Right atrium auricular region (tissue), 2 donors: ENCODE data around the gene OR52I2. TPM values are rescaled to one million over a fixed set of nuclear protein-coding genes. Genes with fewer than 3 reads are reported as not detected.

Experiments used
- DNase-seq: peaks from one replicate; pipeline ENCODE4 v3.0.0-alpha.2; 2019; ENCODE audit warnings: low spot score
- H3K27ac ChIP-seq, 2 donors: fragments of 200-600 bp; sonication (generic); 1 replicate in 1 of 2; 2 replicates in 1 of 2; pipeline ENCODE4 v1.5.1; 2016 to 2019
- H3K27me3 ChIP-seq, 2 donors: fragments of 200-600 bp; sonication (generic); one replicate each; pipeline versions ENCODE4 v1.5.1 to v1.6.0; 2017 to 2019
- H3K36me3 ChIP-seq: fragments of 200-600 bp; sonication (generic); one replicate; pipeline ENCODE4 v1.5.1; 2016
- H3K4me1 ChIP-seq, 2 donors: fragments of 200-600 bp; sonication (generic); one replicate each; pipeline versions ENCODE4 v1.5.1 to v1.6.0; 2017 to 2019
- H3K4me3 ChIP-seq, 2 donors: fragments of 200-600 bp; sonication (generic); 1 replicate in 1 of 2; 2 replicates in 1 of 2; pipeline ENCODE4 v1.5.1; 2017 to 2019; ENCODE audit warnings: mild to moderate bottlenecking in 1 of 2, moderate library complexity in 1 of 2
- H3K9me3 ChIP-seq, 2 donors: fragments of 200-600 bp; sonication (generic); one replicate each; pipeline ENCODE4 v1.5.1; 2019
- CTCF ChIP-seq, 2 donors: fragments of 200-600 bp; sonication (generic); IDR thresholded peaks; one replicate each; pipeline ENCODE4 v1.5.1; 2019; ENCODE audit warnings: antibody characterized with exemption in 2 of 2
- total RNA-seq, 2 donors: library from RNA; depleted of rRNA; stranded (reverse); fragments of >200 nt; gene quantifications; one replicate each; pipeline ENCODE4 v1.1.0, GENCODE V29; 2016

Gene OR52I2
- total RNA-seq, 2 donors from 2014 or later = not detected

GRCh38 chr11:4569075-4569474 is 12.5 kb upstream of the OR52I2 start:
- H3K4me1 ChIP-seq = no peaks in the 10 kb centered on the region
- no peak for DNase-seq
- H3K27me3 ChIP-seq = no peaks in the 10 kb centered on the region
- no peak overlapping the region for H3K4me3 ChIP-seq
- no peaks in the 10 kb centered on the region for H3K36me3 ChIP-seq
- no peak for TF ChIP-seq CTCF (IDR thresholded peaks at IDR 0.05)
- peaks cover 0 to 6% of the 10 kb centered on the region in 2 donors for H3K9me3 ChIP-seq
- no peak overlapping the region for H3K27ac ChIP-seq

- Histone ChIP-seq H3K27ac (no peak overlapping the region), H3K4me3 (no peak overlapping the region), H3K36me3 (no peaks in the 10 kb centered on the region), H3K4me1 (no peaks in the 10 kb centered on the region), H3K27me3 (no peaks in the 10 kb centered on the region), H3K9me3 (no peaks in the 10 kb centered on the region)
- TF ChIP-seq CTCF (IDR thresholded peaks at IDR 0.05) = no peak
- no peak for DNase-seq
Observed at GRCh38 chr11:4576880-4577279, 4.7 kb upstream of the OR52I2 start.

- Histone ChIP-seq H3K27me3 (no peaks in the 10 kb centered on the region), H3K4me1 (no peaks in the 10 kb centered on the region), H3K4me3 (no peak overlapping the region), H3K9me3 (no peaks in the 10 kb centered on the region), H3K27ac (no peak overlapping the region), H3K36me3 (no peaks in the 10 kb centered on the region)
- TF ChIP-seq CTCF (IDR thresholded peaks at IDR 0.05) = no peak
- DNase-seq = no peak
Observed at GRCh38 chr11:4577761-4578160, 3.8 kb upstream of the OR52I2 start.

- H3K9me3 ChIP-seq = no peaks in the 10 kb centered on the region
- H3K27ac ChIP-seq = no peak overlapping the region
- H3K27me3 ChIP-seq = no peaks in the 10 kb centered on the region
- no peak for TF ChIP-seq CTCF (IDR thresholded peaks at IDR 0.05)
- H3K4me1 ChIP-seq = no peaks in the 10 kb centered on the region
- H3K36me3 ChIP-seq = no peaks in the 10 kb centered on the region
- no peak for DNase-seq
- no peak overlapping the region for H3K4me3 ChIP-seq
Observed at GRCh38 chr11:4578624-4579023, 2.9 kb upstream of the OR52I2 start.

GRCh38 chr11:4580124-4580523 is 1.4 kb upstream of the OR52I2 start:
- no peak for DNase-seq
- Histone ChIP-seq H3K4me3 (no peak overlapping the region), H3K4me1 (no peaks in the 10 kb centered on the region), H3K9me3 (no peaks in the 10 kb centered on the region), H3K36me3 (no peaks in the 10 kb centered on the region), H3K27ac (no peak overlapping the region), H3K27me3 (no peaks in the 10 kb centered on the region)
- TF ChIP-seq CTCF (IDR thresholded peaks at IDR 0.05) = no peak

- Histone ChIP-seq H3K4me3 (no peak overlapping the region), H3K27ac (no peak overlapping the region), H3K27me3 (no peaks in the 10 kb centered on the region), H3K36me3 (no peaks in the 10 kb centered on the region), H3K4me1 (no peaks in the 10 kb centered on the region), H3K9me3 (no peaks in the 10 kb centered on the region)
- DNase-seq = no peak
- no peak for TF ChIP-seq CTCF (IDR thresholded peaks at IDR 0.05)
Observed at GRCh38 chr11:4589017-4589416, 7.5 kb downstream of the OR52I2 start.
